ENCODE measurements around the gene CMTM8.
"Not testable (repeated sequence)": the region's sequence is repeated elsewhere in the genome, so short reads cannot be mapped to it uniquely, and the experiment has no call there.

The CMTM8 gene

DNA sequence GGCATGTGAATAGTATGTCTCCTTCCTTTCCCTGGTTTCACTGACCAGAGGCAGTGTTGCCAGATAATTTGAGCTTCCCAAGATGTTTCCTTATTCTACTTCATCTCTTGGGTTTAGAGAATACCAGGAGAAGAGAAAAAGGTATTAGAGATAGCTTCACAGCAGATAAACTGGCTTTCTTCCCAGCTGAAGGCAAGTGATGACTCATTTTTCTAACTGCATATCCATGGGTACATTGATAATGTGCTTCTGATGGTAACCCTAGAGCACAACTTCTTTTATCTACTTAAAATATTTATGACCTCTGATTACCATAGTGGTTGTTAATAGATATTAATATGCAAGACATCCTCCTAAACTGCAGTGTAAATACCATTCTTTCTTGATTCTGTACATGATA, 34.6 kb upstream of the CMTM8 start:
- Histone ChIP-seq H3K4me3 (ENCODE audit: low read depth, low read length) (no peak overlapping the region), H3K4me1 (ENCODE audit: control insufficient read depth, insufficient read depth, low read length) (no peaks in the 10 kb centered on the region), H3K9ac (ENCODE audit: low read depth, low read length) (no peak overlapping the region), H3K36me3 (ENCODE audit: control insufficient read depth, insufficient read depth, low read length) (no peaks in the 10 kb centered on the region), H3K27me3 (ENCODE audit: control insufficient read depth, insufficient read depth, low read length) (no peaks in the 10 kb centered on the region), H3K9me3 (ENCODE audit: control insufficient read depth, insufficient read depth, low read length) (no peaks in the 10 kb centered on the region)

DNA sequence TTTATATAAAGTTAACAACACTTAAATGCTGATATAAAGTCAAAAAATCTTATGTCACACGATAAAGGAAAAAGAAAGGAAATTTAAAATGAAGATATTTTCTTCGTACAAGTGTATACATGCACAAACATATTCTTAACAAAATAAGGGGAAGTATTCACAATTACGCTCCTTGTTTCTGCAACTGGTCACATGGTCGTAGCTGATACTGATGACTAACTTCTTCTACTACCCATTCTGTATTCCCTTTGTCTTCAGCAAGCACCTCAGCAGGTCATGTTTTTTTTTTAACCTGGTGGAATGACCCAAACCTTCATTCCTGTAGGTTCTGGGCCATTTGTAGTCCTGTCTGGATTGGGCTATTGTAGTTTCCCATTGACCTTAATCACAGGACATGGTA, 30.0 kb upstream of the CMTM8 start:
- Histone ChIP-seq H3K9me3 (ENCODE audit: control insufficient read depth, insufficient read depth, low read length) (no peaks in the 10 kb centered on the region), H3K4me3 (ENCODE audit: low read depth, low read length) (no peak overlapping the region), H3K4me1 (ENCODE audit: control insufficient read depth, insufficient read depth, low read length) (no peaks in the 10 kb centered on the region), H3K27me3 (ENCODE audit: control insufficient read depth, insufficient read depth, low read length) (no peaks in the 10 kb centered on the region), H3K36me3 (ENCODE audit: control insufficient read depth, insufficient read depth, low read length) (no peaks in the 10 kb centered on the region), H3K9ac (ENCODE audit: low read depth, low read length) (no peak overlapping the region)

DNA sequence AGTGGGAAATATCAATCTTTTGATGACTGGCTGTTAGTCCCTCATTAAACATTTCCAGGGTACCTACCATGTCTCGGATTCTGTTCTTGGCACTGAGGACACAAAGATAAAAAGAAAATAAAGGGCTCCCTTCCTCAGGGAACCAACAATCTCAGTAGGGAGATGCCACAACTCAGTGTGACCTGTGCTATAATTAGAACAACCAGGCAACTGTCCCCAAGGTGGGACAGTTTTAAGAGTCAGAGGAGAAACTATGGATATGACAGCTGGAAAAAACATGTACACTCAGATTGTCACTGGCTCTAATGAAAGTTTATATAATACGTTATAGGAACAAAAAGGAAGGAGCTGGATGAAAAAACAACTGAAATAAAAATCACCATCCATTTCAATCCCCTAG, 23.3 kb upstream of the CMTM8 start:
- Histone ChIP-seq H3K4me1 (ENCODE audit: control insufficient read depth, insufficient read depth, low read length) (no peaks in the 10 kb centered on the region), H3K27me3 (ENCODE audit: control insufficient read depth, insufficient read depth, low read length) (no peaks in the 10 kb centered on the region), H3K4me3 (ENCODE audit: low read depth, low read length) (no peak overlapping the region), H3K9me3 (ENCODE audit: control insufficient read depth, insufficient read depth, low read length) (no peaks in the 10 kb centered on the region), H3K36me3 (ENCODE audit: control insufficient read depth, insufficient read depth, low read length) (no peaks in the 10 kb centered on the region), H3K9ac (ENCODE audit: low read depth, low read length) (no peak overlapping the region)

DNA sequence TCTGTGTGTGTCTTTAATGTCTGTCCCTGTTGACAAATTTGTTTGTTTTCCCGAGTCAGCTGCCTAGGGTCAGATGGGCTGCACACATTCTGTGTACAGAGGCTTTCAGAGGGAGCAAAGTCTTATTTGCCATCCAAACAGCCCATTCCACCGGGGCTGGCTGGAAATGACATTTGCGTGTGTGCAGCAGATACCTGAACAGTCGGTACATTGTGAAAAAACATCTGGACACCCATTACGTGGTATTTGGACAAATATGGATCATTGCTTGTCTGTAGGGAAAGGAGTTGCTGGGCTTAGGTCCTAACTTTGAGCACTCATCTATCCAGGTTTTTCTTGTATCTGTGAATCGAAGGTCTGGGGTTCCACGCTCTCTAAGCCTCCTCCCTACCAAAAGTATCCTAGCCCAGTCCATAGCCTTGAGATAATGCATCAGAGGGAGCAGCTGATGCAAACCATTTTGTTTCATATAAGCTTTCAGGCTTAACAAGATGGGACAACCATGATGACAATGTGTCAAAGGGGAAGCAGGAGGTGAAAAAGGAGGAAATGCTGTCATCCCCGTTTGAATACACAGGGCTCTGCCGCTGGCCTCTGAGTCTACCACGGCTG, 22.2 kb upstream of the CMTM8 start:
- H3K27me3 ChIP-seq (ENCODE audit: control insufficient read depth, insufficient read depth, low read length): no peaks in the 10 kb centered on the region
- H3K9me3 ChIP-seq (ENCODE audit: control insufficient read depth, insufficient read depth, low read length): no peaks in the 10 kb centered on the region
- no peak overlapping the region for H3K4me3 ChIP-seq (ENCODE audit: low read depth, low read length)
- H3K9ac ChIP-seq (ENCODE audit: low read depth, low read length): no peak overlapping the region
- no peaks in the 10 kb centered on the region for H3K4me1 ChIP-seq (ENCODE audit: control insufficient read depth, insufficient read depth, low read length)
- H3K36me3 ChIP-seq (ENCODE audit: control insufficient read depth, insufficient read depth, low read length): no peaks in the 10 kb centered on the region

DNA sequence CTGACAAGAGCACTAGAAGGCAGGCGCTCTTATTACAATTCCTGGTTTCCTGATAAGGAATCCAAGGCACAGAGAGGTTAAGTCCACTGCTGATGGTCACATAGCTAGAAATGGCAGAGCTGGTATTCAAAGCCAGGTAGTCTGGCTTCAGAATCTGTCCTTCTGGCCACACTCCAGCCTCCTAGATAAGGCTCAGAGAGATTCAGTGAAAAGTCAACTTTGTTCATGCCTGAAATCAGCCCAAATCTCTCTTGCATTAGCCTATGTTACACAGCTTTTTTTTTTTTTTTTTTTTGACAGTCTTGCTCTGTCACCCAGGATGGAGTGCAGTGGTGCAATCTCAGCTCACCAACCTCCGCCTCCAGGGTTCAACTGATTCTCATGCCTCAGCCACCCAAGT, 21.1 kb upstream of the CMTM8 start:
- Histone ChIP-seq H3K4me3 (ENCODE audit: low read depth, low read length) (no peak overlapping the region), H3K4me1 (ENCODE audit: control insufficient read depth, insufficient read depth, low read length) (no peaks in the 10 kb centered on the region)

DNA sequence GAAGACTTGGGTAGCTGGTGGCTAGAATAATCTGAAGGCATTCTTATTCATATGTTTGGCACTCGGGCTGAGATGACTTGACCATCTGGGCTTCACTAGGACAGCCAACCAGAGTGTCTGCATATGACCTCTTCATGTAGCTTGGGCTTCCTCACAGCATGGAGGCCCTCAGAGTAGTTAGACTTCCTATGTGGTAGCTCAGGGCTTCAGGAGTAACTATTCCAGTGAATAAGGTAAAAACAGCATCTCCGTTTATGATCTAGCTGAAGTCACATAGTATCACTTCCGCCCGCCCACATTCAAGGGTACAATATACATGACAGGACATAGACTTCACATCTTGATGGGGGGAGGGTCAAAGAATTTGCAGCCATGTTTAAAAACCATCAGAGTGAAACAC, 18.9 kb upstream of the CMTM8 start:
- Histone ChIP-seq H3K4me1 (ENCODE audit: control insufficient read depth, insufficient read depth, low read length) (no peaks in the 10 kb centered on the region), H3K27me3 (ENCODE audit: control insufficient read depth, insufficient read depth, low read length) (no peaks in the 10 kb centered on the region), H3K9me3 (ENCODE audit: control insufficient read depth, insufficient read depth, low read length) (no peaks in the 10 kb centered on the region), H3K36me3 (ENCODE audit: control insufficient read depth, insufficient read depth, low read length) (no peaks in the 10 kb centered on the region), H3K9ac (ENCODE audit: low read depth, low read length) (no peak overlapping the region), H3K4me3 (ENCODE audit: low read depth, low read length) (no peak overlapping the region)

More for the DNA sequence above, 21.1 kb upstream of the CMTM8 start:
- H3K36me3 ChIP-seq (ENCODE audit: control insufficient read depth, insufficient read depth, low read length): no peaks in the 10 kb centered on the region
- no peaks in the 10 kb centered on the region for H3K27me3 ChIP-seq (ENCODE audit: control insufficient read depth, insufficient read depth, low read length)
- no peaks in the 10 kb centered on the region for H3K9me3 ChIP-seq (ENCODE audit: control insufficient read depth, insufficient read depth, low read length)
- H3K9ac ChIP-seq (ENCODE audit: low read depth, low read length): no peak overlapping the region

DNA sequence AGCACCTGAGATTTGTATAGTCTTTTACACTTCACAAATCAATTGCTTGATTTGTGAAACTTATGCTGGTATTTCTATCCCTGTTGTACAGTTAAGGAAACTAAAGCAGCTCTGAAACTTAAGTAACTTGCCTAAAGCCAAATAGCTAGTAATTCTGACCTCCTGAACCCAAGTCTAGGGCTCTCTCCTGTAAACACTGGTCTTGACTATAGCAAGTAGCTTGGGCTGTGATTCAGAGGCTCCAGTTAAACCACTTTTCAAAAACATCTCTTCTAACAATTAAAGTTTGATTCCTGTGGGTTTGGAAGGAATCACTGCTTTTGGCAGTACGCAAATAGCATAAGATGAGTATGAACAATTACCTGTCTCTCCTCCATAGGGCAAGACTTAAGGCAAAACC, 18.5 kb upstream of the CMTM8 start:
- Histone ChIP-seq H3K9me3 (ENCODE audit: control insufficient read depth, insufficient read depth, low read length) (no peaks in the 10 kb centered on the region), H3K36me3 (ENCODE audit: control insufficient read depth, insufficient read depth, low read length) (no peaks in the 10 kb centered on the region), H3K4me3 (ENCODE audit: low read depth, low read length) (no peak overlapping the region), H3K27me3 (ENCODE audit: control insufficient read depth, insufficient read depth, low read length) (no peaks in the 10 kb centered on the region), H3K9ac (ENCODE audit: low read depth, low read length) (no peak overlapping the region), H3K4me1 (ENCODE audit: control insufficient read depth, insufficient read depth, low read length) (no peaks in the 10 kb centered on the region)

DNA sequence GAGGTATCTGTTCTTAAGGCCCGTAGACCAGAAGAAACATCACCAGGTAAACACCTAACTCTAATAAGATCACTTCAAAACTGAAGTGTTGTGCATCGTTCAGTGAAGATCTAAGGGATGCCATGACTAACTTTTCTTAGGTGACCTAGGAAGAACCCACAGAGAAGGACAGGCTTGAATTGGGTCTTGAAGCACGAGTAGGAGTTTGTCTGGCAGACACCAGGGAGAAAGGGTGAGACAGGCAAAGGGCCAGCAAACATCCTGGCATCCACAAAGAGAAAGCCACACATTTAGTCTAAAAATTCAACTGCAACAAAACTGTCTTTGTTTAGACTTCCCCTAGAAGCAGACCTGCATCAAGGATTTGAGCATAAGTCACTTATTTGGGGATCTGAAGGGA, 15.5 kb upstream of the CMTM8 start:
- H3K9me3 ChIP-seq (ENCODE audit: control insufficient read depth, insufficient read depth, low read length): no peaks in the 10 kb centered on the region
- no peaks in the 10 kb centered on the region for H3K4me1 ChIP-seq (ENCODE audit: control insufficient read depth, insufficient read depth, low read length)
- no peaks in the 10 kb centered on the region for H3K27me3 ChIP-seq (ENCODE audit: control insufficient read depth, insufficient read depth, low read length)
- no peak overlapping the region for H3K4me3 ChIP-seq (ENCODE audit: low read depth, low read length)
- H3K36me3 ChIP-seq (ENCODE audit: control insufficient read depth, insufficient read depth, low read length): no peaks in the 10 kb centered on the region
- H3K9ac ChIP-seq (ENCODE audit: low read depth, low read length): no peak overlapping the region

DNA sequence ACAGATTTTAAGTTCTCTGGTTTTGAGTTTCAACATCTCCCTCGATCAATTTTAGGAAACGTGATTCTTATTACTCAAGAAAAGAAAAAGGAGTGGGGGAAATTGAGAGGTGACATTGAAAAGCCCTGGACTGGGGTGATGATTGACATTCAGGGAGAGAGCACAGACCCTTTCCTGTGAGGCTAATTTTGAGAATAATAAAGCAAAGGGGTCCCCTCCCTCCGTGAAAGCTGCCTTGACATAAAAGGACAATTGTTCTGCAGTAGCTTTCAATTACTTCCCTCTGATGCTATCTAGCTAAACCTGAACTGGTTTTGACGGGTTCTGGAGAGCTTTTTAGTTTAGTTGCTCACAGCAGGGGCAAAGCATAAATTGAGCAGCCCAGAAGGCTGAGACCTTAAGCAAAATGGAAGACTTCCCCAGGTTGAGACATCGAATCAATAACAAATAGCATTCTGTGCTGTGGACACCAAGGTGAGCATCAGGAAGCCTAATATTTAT, 14.4 kb upstream of the CMTM8 start:
- Histone ChIP-seq H3K36me3 (ENCODE audit: control insufficient read depth, insufficient read depth, low read length) (no peaks in the 10 kb centered on the region), H3K27me3 (ENCODE audit: control insufficient read depth, insufficient read depth, low read length) (no peaks in the 10 kb centered on the region), H3K4me3 (ENCODE audit: low read depth, low read length) (no peak overlapping the region), H3K9me3 (ENCODE audit: control insufficient read depth, insufficient read depth, low read length) (no peaks in the 10 kb centered on the region), H3K4me1 (ENCODE audit: control insufficient read depth, insufficient read depth, low read length) (no peaks in the 10 kb centered on the region), H3K9ac (ENCODE audit: low read depth, low read length) (no peak overlapping the region)

DNA sequence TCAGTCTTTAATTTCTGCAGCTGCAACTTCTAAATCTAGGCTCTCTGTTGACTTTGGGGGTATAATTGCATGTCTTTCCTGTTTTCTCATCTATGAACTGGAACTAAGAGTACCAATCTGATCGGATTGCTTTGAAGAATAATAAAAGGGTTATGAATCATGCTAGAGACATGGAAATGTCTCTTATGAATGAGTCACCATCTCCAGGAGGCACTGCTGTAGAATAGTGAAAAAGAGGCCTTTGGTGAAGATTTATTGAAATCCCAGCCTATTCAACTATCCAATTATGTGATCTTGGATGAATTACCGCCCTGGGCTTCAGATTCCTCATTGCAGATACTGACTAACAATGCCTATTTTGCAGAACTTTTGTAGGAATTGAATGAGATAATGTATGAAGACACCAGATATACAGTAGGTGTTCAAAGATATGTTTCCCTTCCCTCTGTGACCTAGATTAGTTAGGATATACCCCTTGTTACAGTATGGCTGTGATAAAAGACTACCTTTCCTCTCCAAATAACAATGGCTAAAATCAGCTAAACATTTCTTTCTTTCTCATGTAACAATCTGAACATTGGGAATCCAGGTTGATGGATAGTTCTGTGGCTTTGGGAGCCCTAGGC, 11.5 kb upstream of the CMTM8 start:
- no peak overlapping the region for H3K4me3 ChIP-seq (ENCODE audit: low read depth, low read length)

DNA sequence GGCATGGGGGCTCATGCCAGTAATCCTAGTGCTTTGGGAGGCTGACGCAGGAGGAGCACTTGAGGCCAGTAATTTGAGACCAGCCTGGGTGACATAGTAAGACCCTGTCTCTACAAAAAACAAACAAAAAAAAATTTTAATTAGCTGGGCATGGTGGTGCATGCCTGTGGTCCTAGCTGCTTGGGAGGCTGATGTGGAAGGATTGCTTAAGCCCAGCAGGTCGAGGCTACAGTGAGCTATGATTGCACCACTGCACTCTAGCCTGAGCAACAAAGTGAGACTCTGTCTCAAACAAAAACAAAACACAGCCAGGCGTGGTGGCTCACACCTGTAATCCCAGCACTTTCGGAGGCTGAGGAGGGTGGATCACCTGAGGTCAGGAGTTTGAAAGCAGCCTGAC, 9.7 kb upstream of the CMTM8 start:
- not testable (repeated sequence) for H3K36me3 ChIP-seq (ENCODE audit: control insufficient read depth, insufficient read depth, low read length); H3K27me3 ChIP-seq (ENCODE audit: control insufficient read depth, insufficient read depth, low read length); H3K9ac ChIP-seq (ENCODE audit: low read depth, low read length); H3K4me3 ChIP-seq (ENCODE audit: low read depth, low read length); H3K9me3 ChIP-seq (ENCODE audit: control insufficient read depth, insufficient read depth, low read length); H3K4me1 ChIP-seq (ENCODE audit: control insufficient read depth, insufficient read depth, low read length)

More for the DNA sequence above, 11.5 kb upstream of the CMTM8 start:
- Histone ChIP-seq H3K4me1 (ENCODE audit: control insufficient read depth, insufficient read depth, low read length) (no peaks in the 10 kb centered on the region), H3K9me3 (ENCODE audit: control insufficient read depth, insufficient read depth, low read length) (no peaks in the 10 kb centered on the region), H3K36me3 (ENCODE audit: control insufficient read depth, insufficient read depth, low read length) (no peaks in the 10 kb centered on the region), H3K27me3 (ENCODE audit: control insufficient read depth, insufficient read depth, low read length) (no peaks in the 10 kb centered on the region), H3K9ac (ENCODE audit: low read depth, low read length) (no peak overlapping the region)

DNA sequence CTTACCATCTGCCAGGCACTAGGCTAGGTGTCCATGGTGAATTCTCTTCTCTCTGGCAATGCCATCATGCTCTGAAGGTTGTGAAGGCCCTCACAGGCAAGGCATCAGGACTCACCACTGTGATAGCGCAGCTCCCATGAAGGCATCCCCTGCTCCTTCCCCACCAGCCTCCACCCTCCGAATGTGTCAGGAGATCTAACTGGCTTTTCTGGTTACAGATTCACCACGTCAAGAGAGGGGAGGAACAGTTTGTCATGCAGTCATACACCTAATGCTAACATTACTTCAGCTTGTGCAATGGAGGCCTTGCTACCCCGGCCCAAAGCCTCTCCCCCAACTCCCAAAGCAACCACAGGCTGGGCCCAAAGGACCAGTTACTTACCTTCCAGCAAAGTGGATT, 8.9 kb upstream of the CMTM8 start:
- H3K27me3 ChIP-seq (ENCODE audit: control insufficient read depth, insufficient read depth, low read length): no peaks in the 10 kb centered on the region
- no peak overlapping the region for H3K9ac ChIP-seq (ENCODE audit: low read depth, low read length)
- no peaks in the 10 kb centered on the region for H3K4me1 ChIP-seq (ENCODE audit: control insufficient read depth, insufficient read depth, low read length)
- no peaks in the 10 kb centered on the region for H3K36me3 ChIP-seq (ENCODE audit: control insufficient read depth, insufficient read depth, low read length)
- no peak overlapping the region for H3K4me3 ChIP-seq (ENCODE audit: low read depth, low read length)
- H3K9me3 ChIP-seq (ENCODE audit: control insufficient read depth, insufficient read depth, low read length): no peaks in the 10 kb centered on the region
